Transverse colon (tissue), 3 donors: Measurements from ENCODE around the gene NAA60.

ENCODE experiments used
- POLR2A ChIP-seq: fragments of 450-650 bp; IDR thresholded peaks from one replicate; pipeline ENCODE4 v1.6.1; 2016; ENCODE audit warnings: antibody characterized with exemption, mild to moderate bottlenecking, moderate library complexity
- TF ChIP-seq, protein P1 (sequence below), 5 experiments: fragments of 200-600 bp in 3 of 5; fragments of 450-650 bp in 2 of 5; sonication (generic) in 3 of 5; IDR thresholded peaks; 1 replicate in 2 of 5; 2 replicates in 3 of 5; pipeline ENCODE4 v1.5.1; 2016 to 2017; ENCODE audit warnings: antibody characterized with exemption in 5 of 5, inconsistent platforms in 3 of 5, mild to moderate bottlenecking in 2 of 5, moderate library complexity in 1 of 5

- TF ChIP-seq, protein P1, sequence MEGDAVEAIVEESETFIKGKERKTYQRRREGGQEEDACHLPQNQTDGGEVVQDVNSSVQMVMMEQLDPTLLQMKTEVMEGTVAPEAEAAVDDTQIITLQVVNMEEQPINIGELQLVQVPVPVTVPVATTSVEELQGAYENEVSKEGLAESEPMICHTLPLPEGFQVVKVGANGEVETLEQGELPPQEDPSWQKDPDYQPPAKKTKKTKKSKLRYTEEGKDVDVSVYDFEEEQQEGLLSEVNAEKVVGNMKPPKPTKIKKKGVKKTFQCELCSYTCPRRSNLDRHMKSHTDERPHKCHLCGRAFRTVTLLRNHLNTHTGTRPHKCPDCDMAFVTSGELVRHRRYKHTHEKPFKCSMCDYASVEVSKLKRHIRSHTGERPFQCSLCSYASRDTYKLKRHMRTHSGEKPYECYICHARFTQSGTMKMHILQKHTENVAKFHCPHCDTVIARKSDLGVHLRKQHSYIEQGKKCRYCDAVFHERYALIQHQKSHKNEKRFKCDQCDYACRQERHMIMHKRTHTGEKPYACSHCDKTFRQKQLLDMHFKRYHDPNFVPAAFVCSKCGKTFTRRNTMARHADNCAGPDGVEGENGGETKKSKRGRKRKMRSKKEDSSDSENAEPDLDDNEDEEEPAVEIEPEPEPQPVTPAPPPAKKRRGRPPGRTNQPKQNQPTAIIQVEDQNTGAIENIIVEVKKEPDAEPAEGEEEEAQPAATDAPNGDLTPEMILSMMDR (IDR thresholded peaks at IDR 0.05): no peak
- TF ChIP-seq POLR2A: no peak
Measured at GRCh38 chr16:3465301-3465700, 21.8 kb downstream of the NAA60 start.
